ENCODE measurements around the gene ACACB.

The ACACB gene

DNA sequence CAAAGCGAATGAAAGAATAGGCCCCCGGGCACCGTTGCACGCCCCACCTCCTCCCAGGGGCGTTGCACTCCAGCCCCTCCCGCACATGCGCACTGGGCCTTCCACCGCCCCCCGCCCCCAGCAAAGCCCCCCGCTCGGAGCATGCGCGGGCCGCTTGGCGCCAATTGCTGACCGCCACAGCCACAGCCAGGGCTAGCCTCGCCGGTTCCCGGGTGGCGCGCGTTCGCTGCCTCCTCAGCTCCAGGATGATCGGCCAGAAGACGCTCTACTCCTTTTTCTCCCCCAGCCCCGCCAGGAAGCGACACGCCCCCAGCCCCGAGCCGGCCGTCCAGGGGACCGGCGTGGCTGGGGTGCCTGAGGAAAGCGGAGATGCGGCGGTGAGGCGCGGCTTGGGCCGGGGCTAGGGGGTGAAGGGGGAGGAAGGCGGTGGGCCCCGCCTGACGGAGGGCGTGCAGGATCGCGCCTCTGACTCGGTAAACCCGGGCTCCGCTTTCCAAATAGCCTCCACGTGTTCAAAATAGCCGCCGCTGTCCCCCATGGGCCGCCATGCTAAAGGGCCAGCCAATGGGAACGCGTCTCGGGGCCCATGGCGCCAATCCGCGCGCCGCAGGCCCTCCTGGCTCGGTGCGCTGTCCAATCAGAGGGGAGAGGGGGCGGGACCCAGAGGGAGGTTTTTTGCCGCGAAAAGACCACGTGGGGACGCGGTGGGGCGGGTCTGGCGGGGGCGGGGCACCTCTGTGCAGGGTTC, 18.8 kb upstream of the ACACB start, which contains the start of gene UNG:
UNG (plus strand) TSS at position 163 of the 748 bp plus-strand sequence; CDS start at position 246, 83 bp downstream.
- H3K27me3 ChIP-seq (ENCODE audit: insufficient read depth, low read length) = no peaks in the 10 kb centered on the region
- peaks cover 5% of the 10 kb centered on the region for H3K79me2 ChIP-seq (ENCODE audit: insufficient read depth, low read length)
- peaks cover 37% of the 10 kb centered on the region for H3K36me3 ChIP-seq (ENCODE audit: insufficient read depth, low read length)
- TF ChIP-seq EZH2 (IDR thresholded peaks at IDR 0.05; ENCODE audit: borderline replicate concordance, low read length) = no peak
- TF ChIP-seq, protein P1, sequence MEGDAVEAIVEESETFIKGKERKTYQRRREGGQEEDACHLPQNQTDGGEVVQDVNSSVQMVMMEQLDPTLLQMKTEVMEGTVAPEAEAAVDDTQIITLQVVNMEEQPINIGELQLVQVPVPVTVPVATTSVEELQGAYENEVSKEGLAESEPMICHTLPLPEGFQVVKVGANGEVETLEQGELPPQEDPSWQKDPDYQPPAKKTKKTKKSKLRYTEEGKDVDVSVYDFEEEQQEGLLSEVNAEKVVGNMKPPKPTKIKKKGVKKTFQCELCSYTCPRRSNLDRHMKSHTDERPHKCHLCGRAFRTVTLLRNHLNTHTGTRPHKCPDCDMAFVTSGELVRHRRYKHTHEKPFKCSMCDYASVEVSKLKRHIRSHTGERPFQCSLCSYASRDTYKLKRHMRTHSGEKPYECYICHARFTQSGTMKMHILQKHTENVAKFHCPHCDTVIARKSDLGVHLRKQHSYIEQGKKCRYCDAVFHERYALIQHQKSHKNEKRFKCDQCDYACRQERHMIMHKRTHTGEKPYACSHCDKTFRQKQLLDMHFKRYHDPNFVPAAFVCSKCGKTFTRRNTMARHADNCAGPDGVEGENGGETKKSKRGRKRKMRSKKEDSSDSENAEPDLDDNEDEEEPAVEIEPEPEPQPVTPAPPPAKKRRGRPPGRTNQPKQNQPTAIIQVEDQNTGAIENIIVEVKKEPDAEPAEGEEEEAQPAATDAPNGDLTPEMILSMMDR (IDR thresholded peaks at IDR 0.05; ENCODE audit: low read length) = no peak
- no peaks in the 10 kb centered on the region for H4K20me1 ChIP-seq (ENCODE audit: insufficient read depth, low read length)
- H3F3A ChIP-seq (ENCODE audit: insufficient read depth, low read length) = no peaks in the 10 kb centered on the region
- H3K9me2 ChIP-seq (ENCODE audit: low read depth, low read length) = no peaks in the 10 kb centered on the region
- H3K9me3 ChIP-seq (ENCODE audit: low read length) = no peaks in the 10 kb centered on the region
- peak within 1 kb of the TSS; percentile 93 for H3K9ac ChIP-seq (ENCODE audit: low read length)
- H3K4me2 ChIP-seq (ENCODE audit: low read length) = peak within 1 kb of the TSS; percentile 85
- H3K4me1 ChIP-seq (ENCODE audit: insufficient read depth, low read length, severe bottlenecking) = peaks cover 35% of the 10 kb centered on the region
- peak within 1 kb of the TSS; percentile 96 for H3K4me3 ChIP-seq (ENCODE audit: low read depth, low read length, poor library complexity, severe bottlenecking)
- H2AFZ ChIP-seq (ENCODE audit: low read length) = no peak within 1 kb of the TSS
- H3K27ac ChIP-seq (ENCODE audit: low read depth, low read length, poor library complexity, severe bottlenecking) = peak within 1 kb of the TSS; percentile 86

DNA sequence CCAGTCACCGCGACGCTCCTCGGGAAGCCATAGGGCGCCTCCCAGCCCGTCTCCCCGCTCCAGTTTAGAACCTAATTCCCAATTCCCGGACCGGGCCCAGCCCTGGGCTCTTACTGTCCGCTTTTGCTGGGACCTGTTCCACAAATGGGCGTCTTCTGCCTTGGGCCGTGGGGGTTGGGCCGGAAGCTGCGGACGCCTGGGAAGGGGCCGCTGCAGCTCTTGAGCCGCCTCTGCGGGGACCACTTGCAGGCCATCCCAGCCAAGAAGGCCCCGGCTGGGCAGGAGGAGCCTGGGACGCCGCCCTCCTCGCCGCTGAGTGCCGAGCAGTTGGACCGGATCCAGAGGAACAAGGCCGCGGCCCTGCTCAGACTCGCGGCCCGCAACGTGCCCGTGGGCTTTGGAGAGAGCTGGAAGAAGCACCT, 18.2 kb upstream of the ACACB start:
- H3K4me3 ChIP-seq (ENCODE audit: low read depth, low read length, poor library complexity, severe bottlenecking) = peak overlapping the region; percentile 96
- H3K4me1 ChIP-seq (ENCODE audit: insufficient read depth, low read length, severe bottlenecking) = peaks cover 29% of the 10 kb centered on the region
- no peaks in the 10 kb centered on the region for H3K9me3 ChIP-seq (ENCODE audit: low read length)
- H3F3A ChIP-seq (ENCODE audit: insufficient read depth, low read length) = no peaks in the 10 kb centered on the region
- no peaks in the 10 kb centered on the region for H3K9me2 ChIP-seq (ENCODE audit: low read depth, low read length)
- H3K27ac ChIP-seq (ENCODE audit: low read depth, low read length, poor library complexity, severe bottlenecking) = no peak overlapping the region
- peaks cover 39% of the 10 kb centered on the region for H3K36me3 ChIP-seq (ENCODE audit: insufficient read depth, low read length)
- H3K79me2 ChIP-seq (ENCODE audit: insufficient read depth, low read length) = no peaks in the 10 kb centered on the region
- H2AFZ ChIP-seq (ENCODE audit: low read length) = no peak overlapping the region
- no peaks in the 10 kb centered on the region for H4K20me1 ChIP-seq (ENCODE audit: insufficient read depth, low read length)
- H3K9ac ChIP-seq (ENCODE audit: low read length) = peak overlapping the region; percentile 74
- H3K27me3 ChIP-seq (ENCODE audit: insufficient read depth, low read length) = no peaks in the 10 kb centered on the region
- H3K4me2 ChIP-seq (ENCODE audit: low read length) = peak overlapping the region; percentile 79
- no peak for TF ChIP-seq EZH2 (IDR thresholded peaks at IDR 0.05; ENCODE audit: borderline replicate concordance, low read length)
- TF ChIP-seq, protein P1 (IDR thresholded peaks at IDR 0.05; ENCODE audit: low read length) = no peak

DNA sequence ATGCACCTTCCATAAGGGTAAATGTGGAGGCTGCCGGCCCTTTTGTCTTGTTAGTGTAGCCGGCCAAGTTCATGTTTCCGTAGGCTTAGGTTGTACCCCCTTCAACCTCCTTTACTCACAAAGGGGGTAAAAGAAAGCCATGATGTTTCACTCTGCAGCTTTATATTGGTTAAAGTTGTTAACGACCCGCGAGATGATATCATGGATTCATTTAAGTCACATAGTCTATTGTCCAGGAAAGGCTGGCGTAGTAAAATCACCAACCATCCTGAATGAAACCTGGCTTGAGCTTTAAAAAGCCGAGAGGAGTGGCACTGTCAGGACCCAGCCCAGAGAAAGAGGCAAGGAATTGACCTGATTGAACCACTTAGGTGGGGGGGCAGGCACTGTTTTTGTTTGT, 17.7 kb upstream of the ACACB start:
- H2AFZ ChIP-seq (ENCODE audit: low read length) = no peak overlapping the region
- H3K27ac ChIP-seq (ENCODE audit: low read depth, low read length, poor library complexity, severe bottlenecking) = no peak overlapping the region
- no peaks in the 10 kb centered on the region for H4K20me1 ChIP-seq (ENCODE audit: insufficient read depth, low read length)
- no peaks in the 10 kb centered on the region for H3K79me2 ChIP-seq (ENCODE audit: insufficient read depth, low read length)
- peaks cover 26% of the 10 kb centered on the region for H3K4me1 ChIP-seq (ENCODE audit: insufficient read depth, low read length, severe bottlenecking)
- no peaks in the 10 kb centered on the region for H3F3A ChIP-seq (ENCODE audit: insufficient read depth, low read length)
- peak overlapping the region; percentile 74 for H3K9ac ChIP-seq (ENCODE audit: low read length)
- H3K9me3 ChIP-seq (ENCODE audit: low read length) = no peaks in the 10 kb centered on the region
- peak overlapping the region; percentile 79 for H3K4me2 ChIP-seq (ENCODE audit: low read length)
- TF ChIP-seq, protein P1 (IDR thresholded peaks at IDR 0.05; ENCODE audit: low read length) = no peak
- TF ChIP-seq EZH2 (IDR thresholded peaks at IDR 0.05; ENCODE audit: borderline replicate concordance, low read length) = no peak
- no peaks in the 10 kb centered on the region for H3K9me2 ChIP-seq (ENCODE audit: low read depth, low read length)
- peak overlapping the region; percentile 96 for H3K4me3 ChIP-seq (ENCODE audit: low read depth, low read length, poor library complexity, severe bottlenecking)
- H3K36me3 ChIP-seq (ENCODE audit: insufficient read depth, low read length) = peaks cover 44% of the 10 kb centered on the region
- no peaks in the 10 kb centered on the region for H3K27me3 ChIP-seq (ENCODE audit: insufficient read depth, low read length)

Data from OCI-LY1 (cell line).